Lung (tissue), 12 donors: Measurements from ENCODE around the gene PRKAA1. TPM values are rescaled to one million over a fixed set of nuclear protein-coding genes. Genes with fewer than 3 reads are reported as not detected.

Experiments
- ATAC-seq: fragments of 200-7000 bp; cut with Tn5 transposase; one replicate; pipeline ENCODE4 v1.9.1; 2020; ENCODE audit warnings: moderate number of reproducible peaks; ENCODE audit not compliant: insufficient read depth, low FRiP score
- DNase-seq, 3 donors: peaks; one replicate each; pipeline ENCODE4 v3.0.0-alpha.2; 2013 to 2017
- H3K27ac ChIP-seq, 2 donors: one replicate each; pipeline ENCODE4 v1.5.1; 2013; ENCODE audit warnings: mild to moderate bottlenecking in 2 of 2, moderate library complexity in 2 of 2, control low read depth in 1 of 2, inconsistent platforms in 1 of 2, low read depth in 1 of 2, low read length in 1 of 2
- H3K27me3 ChIP-seq, 3 donors: one replicate each; pipeline ENCODE4 v1.5.1; 2013; ENCODE audit warnings: low read length in 2 of 3; ENCODE audit not compliant: control insufficient read depth in 3 of 3, insufficient read depth in 3 of 3
- H3K36me3 ChIP-seq, 4 donors: one replicate each; pipeline ENCODE4 v1.5.1; 2013; ENCODE audit warnings: low read length in 4 of 4, mild to moderate bottlenecking in 1 of 4, moderate library complexity in 1 of 4; ENCODE audit not compliant: control insufficient read depth in 4 of 4, insufficient read depth in 4 of 4
- H3K4me1 ChIP-seq, 5 donors: one replicate each; pipeline ENCODE4 v1.5.1; 2013; ENCODE audit warnings: low read length in 5 of 5, mild to moderate bottlenecking in 2 of 5, moderate library complexity in 1 of 5; ENCODE audit not compliant: control insufficient read depth in 5 of 5, insufficient read depth in 5 of 5
- H3K4me3 ChIP-seq: one replicate; pipeline ENCODE4 v1.5.1; 2013; ENCODE audit warnings: mild to moderate bottlenecking, control low read depth, moderate library complexity
- H3K9ac ChIP-seq, 2 donors: one replicate each; pipeline ENCODE4 v1.5.1; 2013; ENCODE audit warnings: low read length in 2 of 2, control low read depth in 1 of 2; ENCODE audit not compliant: insufficient read depth in 1 of 2
- H3K9me3 ChIP-seq, 4 donors: one replicate each; pipeline ENCODE4 v1.5.1; 2013; ENCODE audit warnings: low read length in 3 of 4, mild to moderate bottlenecking in 1 of 4, moderate library complexity in 1 of 4; ENCODE audit not compliant: control insufficient read depth in 4 of 4, insufficient read depth in 3 of 4
- CTCF ChIP-seq: IDR thresholded peaks from 2 replicates; pipeline ENCODE4 v1.5.1; 2012; ENCODE audit warnings: mild to moderate bottlenecking; ENCODE audit errors: control extremely low read depth, extremely low read depth
- WGBS, 2 donors: extraction: QIAGEN DNeasy Blood & Tissue Kit; methylation state at CpG; one replicate each; pipeline ENCODE4 v1.1.7; 2013; 5-methylcytosine and 5-hydroxymethylcytosine counted together
- polyA plus RNA-seq, 2 donors: library from polyadenylated mRNA; stranded (reverse); fragments of 200-250 nt; gene quantifications; one replicate each; pipeline ENCODE4 v1.2.1, GENCODE V29; 2013
- total RNA-seq, 2 donors: library from RNA; depleted of rRNA in 1 of 2; stranded (reverse); fragments of >200 nt in 1 of 2; gene quantifications; one replicate each; pipeline ENCODE4 v1.2.1, GENCODE V29; 2014 to 2021
- donor health status: control.
- donor health status: control.
- donor health status: Bipolar disorder and iron deficiency.
- donor health status: healthy.
- donor health status: DM: yes; HTN: yes; CAD: no.

PRKAA1 gene
- total and polyA plus RNA-seq, 4 donors: 24.5 to 113 (median 56.6) TPM

DNA sequence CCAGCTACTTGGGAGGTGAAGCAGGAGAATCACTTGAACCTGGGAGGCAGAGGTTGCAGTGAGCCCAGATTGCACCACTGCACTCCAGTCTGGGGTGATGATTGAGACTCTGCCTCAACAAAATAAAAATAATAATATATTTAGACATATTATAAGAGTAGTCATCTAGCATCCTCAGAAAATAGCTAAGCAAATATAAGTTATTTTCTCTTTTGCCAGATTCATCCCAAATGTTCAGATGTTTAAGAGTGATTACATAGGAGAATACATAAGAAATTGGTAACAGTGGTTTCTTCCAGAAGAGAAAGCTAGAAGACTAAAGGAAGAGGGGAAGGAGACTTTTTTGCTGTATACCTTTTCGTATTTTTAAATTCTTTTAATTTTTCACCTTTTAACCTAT is 20.0 kb downstream of the PRKAA1 start:
- Histone ChIP-seq H3K27me3 (no peaks in the 10 kb centered on the region), H3K9ac (no peak overlapping the region), H3K9me3 (no peaks in the 10 kb centered on the region), H3K36me3 (peaks cover 0 to 22% (median 16%) of the 10 kb centered on the region in 4 donors), H3K27ac (no peak overlapping the region), H3K4me3 (no peak overlapping the region), H3K4me1 (peaks cover 0 to 14% (median 0%) of the 10 kb centered on the region in 5 donors)
- DNase-seq: no peak
- ATAC-seq: no peak
- WGBS, 2 donors: 98 to 100% methylated on average over 1 of the region's 1 CpG
- no peak for TF ChIP-seq CTCF

DNA sequence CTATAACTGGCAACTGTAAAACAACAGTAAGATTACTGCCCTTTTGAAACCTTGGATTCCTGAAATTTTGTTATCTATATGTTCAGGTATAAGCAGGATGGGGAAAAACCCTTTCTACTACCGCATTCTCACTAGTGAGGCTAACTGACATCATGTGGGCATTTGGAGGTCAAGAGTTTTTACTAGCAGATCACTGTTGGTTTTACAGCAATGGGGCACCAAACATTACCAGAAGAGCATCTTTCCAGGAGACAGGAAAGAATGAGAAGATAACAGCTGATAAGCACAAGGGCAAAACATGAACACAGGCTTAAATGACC is 21.6 kb downstream of the PRKAA1 start:
- Histone ChIP-seq H3K27me3 (no peaks in the 10 kb centered on the region), H3K9me3 (no peaks in the 10 kb centered on the region), H3K4me3 (no peak overlapping the region), H3K36me3 (peaks cover 3 to 22% (median 18%) of the 10 kb centered on the region in 4 donors), H3K4me1 (peaks cover 0 to 8% (median 0%) of the 10 kb centered on the region in 5 donors), H3K9ac (no peak overlapping the region), H3K27ac (no peak overlapping the region)
- TF ChIP-seq CTCF: no peak
- DNase-seq (no peak), ATAC-seq (no peak)
- 58 to 82% methylated on average over 1 of the region's 1 CpG for WGBS, 2 donors

DNA sequence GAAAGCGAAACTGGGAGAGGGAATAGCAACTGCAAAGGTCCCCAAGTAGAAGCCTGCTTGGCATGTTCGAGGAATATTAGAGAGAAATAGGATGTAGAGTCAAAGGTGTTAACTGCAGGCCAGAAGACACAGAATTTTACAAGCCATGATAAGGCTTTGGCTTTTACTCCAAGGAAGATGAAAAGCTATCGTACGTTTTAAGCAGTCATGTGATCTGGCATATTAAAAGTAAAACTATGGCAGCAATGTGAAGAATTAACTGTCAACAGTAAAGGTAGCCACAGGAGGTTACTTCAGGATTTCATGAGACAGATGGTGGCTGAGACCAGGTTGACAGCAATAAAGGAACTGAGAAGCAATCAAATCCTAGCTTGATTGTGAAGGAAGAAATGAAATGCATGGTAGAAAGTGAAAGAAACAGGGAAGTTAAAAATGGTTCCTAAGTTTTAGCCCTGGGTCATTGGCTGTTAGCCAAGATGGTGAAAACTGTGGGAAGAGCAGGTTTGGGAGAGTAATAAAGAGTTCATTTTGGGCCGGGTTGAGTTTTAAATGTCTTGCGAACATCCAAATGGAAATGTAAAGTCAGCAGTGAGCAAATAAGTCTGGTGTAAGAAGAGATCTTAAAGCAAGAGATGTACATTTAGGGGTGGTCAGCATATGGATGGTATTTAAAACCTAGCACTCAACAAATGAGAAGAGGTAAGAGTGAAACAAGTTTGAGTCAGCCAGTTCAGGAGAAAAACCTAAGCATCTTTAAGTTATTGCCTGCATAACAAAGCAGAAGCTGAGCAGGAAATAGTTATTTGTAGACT is 22.1 kb downstream of the PRKAA1 start:
- H3K36me3 ChIP-seq: peaks cover 8 to 23% (median 19%) of the 10 kb centered on the region in 4 donors
- no peaks in the 10 kb centered on the region for H3K9me3 ChIP-seq
- ATAC-seq (no peak), DNase-seq (no peak)
- H3K4me1 ChIP-seq: peaks cover 0 to 8% (median 0%) of the 10 kb centered on the region in 5 donors
- TF ChIP-seq CTCF: no peak
- no peak overlapping the region for H3K4me3 ChIP-seq
- H3K27me3 ChIP-seq: no peaks in the 10 kb centered on the region
- no peak overlapping the region for H3K27ac ChIP-seq
- 75 to 76% methylated on average over 6 of the region's 6 CpGs for WGBS, 2 donors
- H3K9ac ChIP-seq: no peak overlapping the region
